GM19455 (cell line): ENCODE data around the gene DCLRE1A.
"Not testable (repeated sequence)": the region's sequence is repeated elsewhere in the genome, so short reads cannot be mapped to it uniquely, and the experiment has no call there.

Experiments used
- ATAC-seq: cut with Tn5 transposase; IDR thresholded peaks from one replicate; pipeline ENCODE4 v1.9.1; 2021; ENCODE audit not compliant: unreplicated experiment

Gene DCLRE1A

GRCh38 chr10:113858541-113858940 lies 4.7 kb upstream of the DCLRE1A start:
- no peak for ATAC-seq

- no peak for ATAC-seq
These were observed 3.3 kb upstream of the DCLRE1A start for GRCh38 chr10:113857210-113857609.

GRCh38 chr10:113856563-113856962 lies 2.7 kb upstream of the DCLRE1A start:
- ATAC-seq: no peak

- peak; percentile 39 for ATAC-seq
These were observed 1.1 kb upstream of the DCLRE1A start for GRCh38 chr10:113854761-113855588.

- ATAC-seq: no peak
These were observed 287 bp downstream of the DCLRE1A start for GRCh38 chr10:113853578-113854012.

GRCh38 chr10:113849946-113850345 lies 3.9 kb downstream of the DCLRE1A start:
- ATAC-seq: no peak

- no peak for ATAC-seq
These were observed 4.6 kb downstream of the DCLRE1A start for GRCh38 chr10:113849140-113849803.

- no peak for ATAC-seq
These were observed 7.8 kb downstream of the DCLRE1A start for GRCh38 chr10:113846036-113846435.

- ATAC-seq: no peak
These were observed 9.9 kb downstream of the DCLRE1A start for GRCh38 chr10:113843972-113844485.

- no peak for ATAC-seq
These were observed 11.7 kb downstream of the DCLRE1A start for GRCh38 chr10:113842171-113842570.

- ATAC-seq: not testable (repeated sequence)
These were observed 25.3 kb downstream of the DCLRE1A start for GRCh38 chr10:113828567-113828966.

GRCh38 chr10:113825791-113826190 lies 28.1 kb downstream of the DCLRE1A start:
- no peak for ATAC-seq

- no peak for ATAC-seq
These were observed 30.5 kb downstream of the DCLRE1A start for GRCh38 chr10:113823389-113823788.

- no peak for ATAC-seq
These were observed 31.7 kb downstream of the DCLRE1A start for GRCh38 chr10:113822174-113822573.

- ATAC-seq: not testable (repeated sequence)
These were observed 32.6 kb downstream of the DCLRE1A start for GRCh38 chr10:113821306-113821705.

- no peak for ATAC-seq
These were observed 33.4 kb downstream of the DCLRE1A start for GRCh38 chr10:113820507-113820906.

GRCh38 chr10:113819989-113820388 lies 33.9 kb downstream of the DCLRE1A start:
- ATAC-seq: no peak

GRCh38 chr10:113814700-113815099 lies 39.2 kb downstream of the DCLRE1A start:
- ATAC-seq: not testable (repeated sequence)

- ATAC-seq: no peak
These were observed 45.7 kb downstream of the DCLRE1A start for GRCh38 chr10:113808168-113808567.

- ATAC-seq: no peak
These were observed 47.4 kb downstream of the DCLRE1A start for GRCh38 chr10:113806503-113806902.

- no peak for ATAC-seq
These were observed 50.9 kb downstream of the DCLRE1A start for GRCh38 chr10:113802997-113803396.

GRCh38 chr10:113801569-113801968 lies 52.3 kb downstream of the DCLRE1A start:
- no peak for ATAC-seq
